DOHH2 (cell line): ENCODE results near the gene ACE.

Experiments used
- H3F3A ChIP-seq: fragments of 200-600 bp; sonication (generic), shearing (Covaris generic); 2 replicates; pipeline ENCODE4 v1.6.0; 2016; ENCODE audit warnings: antibody characterized with exemption, mild to moderate bottlenecking; ENCODE audit not compliant: control insufficient read depth, insufficient read depth
- H3K27ac ChIP-seq: fragments of 200-600 bp; sonication (generic); 2 replicates; pipeline ENCODE4 v1.5.1; 2014; ENCODE audit warnings: low read depth, mild to moderate bottlenecking, low read length, moderate library complexity
- H3K27me3 ChIP-seq: fragments of 200-600 bp; sonication (generic); 2 replicates; pipeline ENCODE4 v1.6.1; 2014; ENCODE audit warnings: mild to moderate bottlenecking, low read length, mixed read lengths; ENCODE audit not compliant: control insufficient read depth
- H3K36me3 ChIP-seq: fragments of 200-600 bp; sonication (generic); 2 replicates; pipeline ENCODE4 v1.6.1; 2014; ENCODE audit warnings: mild to moderate bottlenecking, low read length, moderate library complexity, mixed read lengths; ENCODE audit not compliant: control insufficient read depth
- H3K4me1 ChIP-seq: fragments of 200-600 bp; sonication (generic); 2 replicates; pipeline ENCODE4 v1.6.1; 2014; ENCODE audit warnings: mild to moderate bottlenecking, low read length, mixed read lengths; ENCODE audit not compliant: control insufficient read depth
- H3K4me2 ChIP-seq: fragments of 200-600 bp; sonication (generic); 2 replicates; pipeline ENCODE4 v1.6.0; 2014; ENCODE audit warnings: mild to moderate bottlenecking, low read length, moderate library complexity
- H3K4me3 ChIP-seq: fragments of 200-600 bp; sonication (generic); 2 replicates; pipeline ENCODE4 v1.5.1; 2014; ENCODE audit warnings: mild to moderate bottlenecking, low read length, mixed read lengths
- H3K79me2 ChIP-seq: fragments of 200-600 bp; sonication (generic); 2 replicates; pipeline ENCODE4 v1.6.1; 2014; ENCODE audit warnings: mild to moderate bottlenecking, low read length, mixed read lengths; ENCODE audit not compliant: control insufficient read depth
- H3K9me2 ChIP-seq: fragments of 200-600 bp; sonication (generic); replicated peaks from 2 replicates; pipeline ENCODE4 v1.6.1; 2014; ENCODE audit warnings: mild to moderate bottlenecking, low read length, mixed read lengths; ENCODE audit not compliant: control insufficient read depth
- H3K9me3 ChIP-seq: fragments of 200-600 bp; sonication (generic); 2 replicates; pipeline ENCODE4 v1.6.1; 2014; ENCODE audit warnings: antibody characterized with exemption, low read length, mixed read lengths; ENCODE audit not compliant: control insufficient read depth, insufficient read depth
- H4K20me1 ChIP-seq: fragments of 200-600 bp; sonication (generic); 2 replicates; pipeline ENCODE4 v1.6.0; 2014; ENCODE audit warnings: low read depth, mild to moderate bottlenecking, antibody characterized with exemption, low read length, moderate library complexity; ENCODE audit not compliant: control insufficient read depth, insufficient read depth
- CTCF ChIP-seq: fragments of 200-600 bp; sonication (generic); IDR thresholded peaks from one replicate; pipeline ENCODE4 v1.5.1; 2014; ENCODE audit warnings: antibody characterized with exemption, mild to moderate bottlenecking, low read depth, low read length; ENCODE audit not compliant: poor library complexity, severe bottlenecking
- EZH2phosphoT487 ChIP-seq: fragments of 200-600 bp; sonication (generic); IDR thresholded peaks from 2 replicates; pipeline ENCODE4 v1.6.1; 2017; ENCODE audit warnings: borderline replicate concordance, mild to moderate bottlenecking, antibody characterized with exemption, low read length, moderate library complexity, mixed read lengths

ACE gene

DNA sequence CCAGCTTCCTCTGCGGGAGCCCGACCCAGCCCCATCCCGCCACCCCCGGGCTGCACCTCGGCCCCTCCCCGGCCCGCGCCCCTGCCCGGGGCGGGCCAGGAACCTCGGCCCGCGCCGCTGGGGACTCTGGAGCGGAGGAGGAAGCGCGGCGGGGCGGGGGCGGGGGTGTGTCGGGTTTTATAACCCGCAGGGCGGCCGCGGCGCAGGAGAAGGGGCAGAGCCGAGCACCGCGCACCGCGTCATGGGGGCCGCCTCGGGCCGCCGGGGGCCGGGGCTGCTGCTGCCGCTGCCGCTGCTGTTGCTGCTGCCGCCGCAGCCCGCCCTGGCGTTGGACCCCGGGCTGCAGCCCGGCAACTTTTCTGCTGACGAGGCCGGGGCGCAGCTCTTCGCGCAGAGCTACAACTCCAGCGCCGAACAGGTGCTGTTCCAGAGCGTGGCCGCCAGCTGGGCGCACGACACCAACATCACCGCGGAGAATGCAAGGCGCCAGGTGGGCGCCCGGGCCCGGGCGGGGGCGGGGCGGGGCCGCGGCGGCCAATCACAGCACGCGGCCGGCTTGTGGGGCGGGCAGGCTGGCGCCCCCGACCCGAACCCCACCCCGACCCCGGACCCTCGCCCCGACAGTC, at the start of gene ACE:
Gene ACE, plus strand, starts transcription at position 208 of the 626 bp plus-strand sequence. Its CDS starts 34 bp downstream, at position 242.
- H3K27me3 ChIP-seq: peaks cover 44% of the 10 kb centered on the region
- H3F3A ChIP-seq: no peaks in the 10 kb centered on the region
- no peaks in the 10 kb centered on the region for H3K9me3 ChIP-seq
- no peaks in the 10 kb centered on the region for H3K9me2 ChIP-seq
- TF ChIP-seq CTCF (no peak), EZH2phosphoT487 (no peak)
- H3K36me3 ChIP-seq: no peaks in the 10 kb centered on the region
- H3K4me3 ChIP-seq: peak within 1 kb of the TSS; percentile 65
- no peak within 1 kb of the TSS for H3K27ac ChIP-seq
- no peaks in the 10 kb centered on the region for H3K79me2 ChIP-seq
- 0 out of 2 replicates have a peak, but pooled peaks cover 4% of the 10 kb centered on the region for H4K20me1 ChIP-seq
- H3K4me2 ChIP-seq: peak within 1 kb of the TSS; percentile 79
- peaks cover 45% of the 10 kb centered on the region for H3K4me1 ChIP-seq

DNA sequence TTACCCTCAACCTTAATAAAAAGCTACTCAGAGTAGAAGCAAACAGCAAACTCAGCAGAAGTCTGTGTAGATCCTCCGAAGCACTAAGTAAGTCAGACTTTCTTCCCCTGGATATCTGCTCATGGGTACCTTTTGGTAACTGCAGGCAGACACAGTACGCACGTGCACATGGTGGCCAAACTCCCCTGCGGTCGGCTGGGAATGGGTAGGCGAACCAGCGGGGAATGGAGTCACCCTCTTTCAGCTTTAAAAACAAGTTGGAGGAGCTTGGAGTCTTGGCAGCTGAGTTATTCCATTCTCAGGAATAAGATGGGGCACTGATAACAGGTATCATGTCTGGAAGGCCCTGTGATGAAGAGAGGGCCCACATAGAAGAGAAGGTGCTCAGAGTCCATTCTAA, 47.1 kb upstream of the ACE start:
- Histone ChIP-seq H3K27me3 (peaks cover 19% of the 10 kb centered on the region), H3K4me1 (peaks cover 14% of the 10 kb centered on the region), H3F3A (no peaks in the 10 kb centered on the region), H3K79me2 (no peaks in the 10 kb centered on the region), H3K27ac (no peak overlapping the region), H3K9me2 (no peaks in the 10 kb centered on the region), H4K20me1 (no peaks in the 10 kb centered on the region), H3K4me3 (no peak overlapping the region), H3K4me2 (no peak overlapping the region), H3K36me3 (no peaks in the 10 kb centered on the region), H3K9me3 (no peaks in the 10 kb centered on the region)
- TF ChIP-seq EZH2phosphoT487 (no peak), CTCF (no peak)

GRCh38 chr17:63430223-63430622, 46.6 kb upstream of the ACE start:
- TF ChIP-seq EZH2phosphoT487 (no peak), CTCF (no peak)
- no peaks in the 10 kb centered on the region for H3K36me3 ChIP-seq
- H3K27ac ChIP-seq: no peak overlapping the region
- peaks cover 14% of the 10 kb centered on the region for H3K4me1 ChIP-seq
- no peaks in the 10 kb centered on the region for H3K9me3 ChIP-seq
- peaks cover 16% of the 10 kb centered on the region for H3K27me3 ChIP-seq
- no peak overlapping the region for H3K4me3 ChIP-seq
- H4K20me1 ChIP-seq: no peaks in the 10 kb centered on the region
- no peaks in the 10 kb centered on the region for H3F3A ChIP-seq
- H3K9me2 ChIP-seq: no peaks in the 10 kb centered on the region
- no peak overlapping the region for H3K4me2 ChIP-seq
- no peaks in the 10 kb centered on the region for H3K79me2 ChIP-seq
